SKM-1 treated with dmso at 0.1 percent for 144 hours (cell line): ENCODE data around the gene SMIM38.

Experiments used
- DNase-seq: peaks from one replicate; lab custom pipeline; 2025; ENCODE audit not compliant: unreplicated experiment; lab: John Stamatoyannopoulos, UW

Gene SMIM38

GRCh38 chr11:69200331-69201065 is 44.8 kb downstream of the SMIM38 start:
- DNase-seq = no peak

GRCh38 chr11:69201066-69201365 is 45.3 kb downstream of the SMIM38 start:
- DNase-seq = no peak

GRCh38 chr11:69201764-69202370 is 46.1 kb downstream of the SMIM38 start:
- no peak for DNase-seq

- no peak for DNase-seq
Measured at GRCh38 chr11:69202511-69203221, 46.9 kb downstream of the SMIM38 start.

- DNase-seq = no peak
Measured at GRCh38 chr11:69203381-69203780, 47.6 kb downstream of the SMIM38 start.

- no peak for DNase-seq
Measured at GRCh38 chr11:69203901-69204245, 48.1 kb downstream of the SMIM38 start.

- DNase-seq = no peak
Measured at GRCh38 chr11:69204246-69204940, 48.7 kb downstream of the SMIM38 start.

GRCh38 chr11:69204941-69205742 is 49.4 kb downstream of the SMIM38 start:
- no peak for DNase-seq
